Activated T-cell treated with anti-CD3 and anti-CD28 coated beads, Interleukin-2, amount 50 U/mL, for 48 hours (primary cell): ENCODE data around the gene ORMDL1.

Experiments used
- DNase-seq, 2 experiments: peaks; one replicate each; pipeline ENCODE4 v3.0.0-alpha.2; 2020

The ORMDL1 gene, protein sequence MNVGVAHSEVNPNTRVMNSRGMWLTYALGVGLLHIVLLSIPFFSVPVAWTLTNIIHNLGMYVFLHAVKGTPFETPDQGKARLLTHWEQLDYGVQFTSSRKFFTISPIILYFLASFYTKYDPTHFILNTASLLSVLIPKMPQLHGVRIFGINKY

DNA sequence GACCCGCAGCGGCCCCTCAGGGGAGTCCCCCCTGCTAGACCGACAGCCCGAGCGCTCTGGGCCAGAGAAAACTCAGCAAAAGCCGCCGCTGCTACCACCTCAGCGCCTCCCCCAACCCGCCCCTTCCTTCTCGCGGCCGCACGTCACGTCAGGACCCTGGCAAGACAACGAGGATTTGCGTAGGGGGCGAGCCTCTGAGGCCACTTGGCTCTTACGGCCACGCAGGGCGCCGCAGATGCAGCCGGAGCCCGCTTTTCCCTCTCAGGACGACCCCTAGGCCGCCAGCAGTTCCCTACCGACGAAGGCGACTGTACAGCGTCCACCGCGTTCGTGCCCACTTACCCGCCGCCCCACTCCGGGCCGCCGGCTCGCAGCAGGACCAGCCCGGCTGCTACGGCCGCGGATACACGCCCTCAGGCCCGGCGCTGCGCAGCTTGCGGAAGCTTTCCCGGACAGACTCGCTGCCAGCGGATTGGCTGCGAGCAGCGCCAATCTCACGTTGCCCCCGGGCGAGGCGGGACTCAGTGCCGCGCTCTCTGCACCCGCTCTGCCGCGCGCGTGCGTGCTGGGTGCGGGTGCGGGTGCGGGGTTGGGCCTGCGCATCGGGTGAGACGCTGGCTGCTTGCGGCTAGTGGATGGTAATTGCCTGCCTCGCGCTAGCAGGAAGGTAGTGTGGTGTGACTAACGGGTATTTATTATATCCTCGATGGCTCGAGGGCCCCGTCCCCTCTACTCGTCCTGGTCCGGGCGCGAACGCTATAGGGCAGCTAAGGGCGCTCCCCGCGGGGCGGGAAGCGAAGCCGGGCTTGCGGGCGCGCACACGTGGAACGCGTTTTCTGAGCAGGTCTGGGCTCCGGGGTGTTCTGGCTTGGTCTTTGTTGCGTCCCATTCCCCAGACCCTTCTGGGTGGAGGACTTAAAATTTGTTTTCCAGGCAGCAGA, at the start of gene ORMDL1, which contains the start of gene PMS1:
TSS of gene ORMDL1 (minus strand) at position 413 of the 941 bp plus-strand sequence. CDS start 1,744 bp downstream, outside the sequence.
TSS of gene PMS1 (plus strand) at position 524 of the 941 bp plus-strand sequence. CDS start 7,360 bp downstream, outside the sequence.
- peak; percentile 95 to 97 for DNase-seq

GRCh38 chr2:189830510-189830909, 46.4 kb upstream of the ORMDL1 start:
- DNase-seq: no peak

DNA sequence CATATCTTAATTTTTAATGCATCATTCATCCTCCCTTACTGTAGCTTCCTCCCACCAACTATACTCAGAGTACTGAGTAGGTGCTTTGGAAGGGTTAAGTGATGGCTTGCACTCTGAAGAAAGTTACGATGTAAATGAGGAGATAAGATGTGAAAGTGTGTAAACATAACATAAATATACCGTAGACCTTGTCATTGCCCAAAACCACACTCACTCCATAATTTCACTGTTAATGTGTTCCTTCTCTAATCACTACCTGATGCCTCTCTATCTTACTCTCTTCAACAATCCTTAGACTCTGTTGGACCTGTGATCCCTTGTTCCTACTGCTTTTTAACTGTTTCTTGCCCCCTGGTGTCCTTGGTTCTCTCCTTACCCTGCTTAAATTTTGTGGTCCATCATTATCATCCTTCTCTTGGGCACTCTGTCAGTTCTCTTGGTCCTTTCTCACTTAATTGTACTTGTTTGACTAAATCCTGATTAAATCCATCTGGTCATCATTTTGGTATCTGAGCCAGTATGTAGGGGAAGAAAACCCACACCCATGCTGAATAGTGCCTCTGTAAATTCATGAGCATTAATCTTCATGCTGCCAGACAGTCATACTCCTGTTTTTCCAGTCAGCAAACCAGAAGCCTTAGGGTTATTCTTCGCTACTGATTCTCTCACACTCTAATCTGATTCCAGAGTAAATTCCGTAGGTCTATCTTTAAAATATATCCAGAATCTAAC, 45.1 kb upstream of the ORMDL1 start:
- no peak for DNase-seq

DNA sequence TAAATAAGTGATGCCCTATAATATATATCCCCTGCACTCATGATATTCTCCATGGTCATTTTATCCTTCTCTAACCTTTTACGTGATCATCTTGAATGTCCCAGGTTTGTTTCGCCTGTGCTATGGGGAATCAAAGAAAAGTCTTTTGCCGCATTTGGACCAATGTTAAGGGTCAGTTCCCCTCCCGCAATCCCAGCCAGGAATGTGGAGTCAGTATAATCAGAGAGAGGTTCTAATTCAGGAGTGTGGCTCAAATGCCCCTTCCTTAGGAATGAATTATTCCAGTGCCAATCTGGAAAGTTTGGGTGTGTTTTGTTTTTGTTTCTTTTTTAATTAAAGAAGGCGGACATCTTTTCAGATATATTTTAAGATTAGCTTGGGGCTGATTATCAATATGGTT, 41.9 kb upstream of the ORMDL1 start:
- DNase-seq: no peak

DNA sequence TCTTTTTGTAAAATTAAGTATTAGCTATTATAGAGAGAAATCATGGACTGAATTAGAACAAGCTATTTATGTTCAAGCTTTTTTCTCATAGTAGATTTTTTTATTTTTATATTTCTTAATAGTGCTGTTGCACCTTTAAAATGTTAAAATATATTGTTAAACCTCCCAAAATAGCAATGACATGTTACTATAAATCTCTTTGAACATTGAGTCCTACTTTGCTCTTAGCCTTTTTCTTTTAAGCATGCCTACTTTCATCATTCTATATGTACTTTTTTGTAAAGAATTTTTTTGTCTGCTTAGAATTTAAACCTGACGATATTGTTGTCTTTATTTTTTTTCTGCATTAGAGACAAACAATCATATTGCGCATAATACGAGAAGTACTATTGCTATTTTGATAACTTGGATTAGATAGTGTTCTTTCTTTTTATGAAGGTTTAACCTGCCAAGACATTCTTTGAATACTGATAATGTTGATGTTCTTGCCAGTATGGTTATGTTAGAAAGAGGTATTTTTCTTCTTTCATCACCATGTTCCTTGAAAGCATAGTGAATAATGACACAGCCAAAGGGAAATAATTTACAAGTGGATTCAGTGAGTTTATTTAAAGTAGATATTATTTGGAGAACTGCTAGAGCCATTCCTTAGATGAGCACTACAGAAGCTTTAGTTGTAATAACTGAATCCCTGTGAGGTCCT, 40.7 kb upstream of the ORMDL1 start:
- no peak for DNase-seq

DNA sequence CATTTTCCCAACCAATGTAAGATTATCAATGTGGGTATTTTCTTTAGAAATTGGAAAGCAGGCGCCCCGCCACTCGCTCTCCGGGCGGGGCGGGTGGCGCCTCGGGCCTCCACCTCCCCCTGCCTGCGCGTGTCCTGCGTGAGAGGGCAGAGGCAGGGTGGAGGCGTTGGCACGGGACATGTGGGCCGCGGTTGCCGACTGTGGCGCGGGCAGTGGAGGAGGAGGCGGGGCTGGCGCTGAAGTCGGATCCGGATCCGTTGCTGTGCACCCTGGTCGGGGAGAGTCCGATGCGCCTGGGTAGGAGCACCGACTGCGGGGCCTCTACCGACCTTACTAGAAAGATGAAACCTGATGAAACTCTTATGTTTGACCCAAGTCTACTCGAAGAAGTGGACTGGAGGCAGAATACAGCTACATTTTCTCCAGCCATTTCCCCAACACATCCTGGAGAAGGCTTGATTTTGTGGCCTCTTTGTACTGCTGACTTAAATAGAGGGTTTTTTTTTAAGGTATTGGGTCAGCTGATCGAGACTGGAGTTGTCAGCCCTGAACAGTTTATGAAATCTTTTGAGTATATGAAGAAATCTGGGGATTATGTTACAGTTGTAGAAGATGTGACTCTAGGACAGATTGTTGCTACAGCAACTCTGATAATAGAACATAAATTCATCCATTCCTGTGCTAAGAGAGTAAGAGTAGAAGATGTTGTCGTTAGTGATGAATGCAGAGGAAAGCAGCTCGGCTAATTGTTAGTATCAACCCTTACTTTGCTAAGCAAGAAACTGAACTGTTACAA, 38.0 kb upstream of the ORMDL1 start:
- no peak for DNase-seq

DNA sequence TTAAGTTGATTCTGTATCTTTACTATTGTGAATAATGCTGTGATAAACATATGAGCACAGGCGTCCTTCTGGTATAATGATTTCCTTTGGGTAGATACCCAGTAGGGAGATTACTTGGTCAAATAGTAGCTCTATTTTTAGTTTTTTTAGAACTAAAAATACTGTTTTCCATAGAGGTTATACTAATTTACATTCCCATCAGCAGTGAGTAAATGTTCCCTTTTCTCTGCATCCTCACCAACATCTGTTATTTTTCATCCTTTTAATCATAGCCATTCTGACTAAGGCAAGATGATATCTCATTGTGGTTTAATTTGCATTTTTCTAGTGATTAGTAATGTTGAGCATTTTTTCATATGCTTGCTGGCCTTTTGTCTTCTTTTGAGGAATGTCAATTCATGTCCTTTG, 35.2 kb upstream of the ORMDL1 start:
- DNase-seq: no peak

DNA sequence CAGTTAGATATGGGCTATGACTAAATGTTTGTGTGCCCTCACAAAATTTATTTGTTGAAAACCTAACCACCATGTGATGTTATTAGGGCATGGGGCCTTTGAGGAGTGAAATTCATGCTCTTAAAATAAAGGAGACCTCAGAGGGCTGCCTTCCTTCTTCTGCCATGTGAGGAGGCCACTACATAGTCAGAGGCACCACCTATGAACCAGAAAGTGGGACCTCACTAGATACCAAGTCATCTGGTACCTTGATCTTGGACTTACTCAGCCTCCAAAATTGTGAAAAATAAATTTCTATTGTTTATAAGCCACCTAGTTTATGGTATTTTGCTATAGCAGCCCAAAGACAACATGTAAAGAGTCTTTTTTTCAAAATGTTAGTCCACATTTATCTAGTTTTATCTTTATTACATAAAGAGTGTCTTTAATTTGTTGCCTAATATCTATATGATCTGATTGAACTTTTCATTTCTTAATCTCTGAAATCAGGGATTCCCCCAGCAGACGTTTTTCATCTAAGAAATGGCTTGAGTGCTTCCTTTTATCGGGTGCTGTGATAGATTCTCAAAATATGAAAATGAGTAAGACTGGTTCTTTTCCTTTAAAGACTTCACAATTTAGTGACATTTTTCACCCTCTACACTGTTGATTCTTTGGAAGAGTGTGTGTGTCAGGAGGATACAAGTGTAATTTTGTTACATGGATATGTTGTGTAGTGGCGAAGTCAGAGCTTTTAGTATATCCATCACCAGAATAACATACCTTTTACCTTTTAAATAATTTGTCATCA, 34.3 kb upstream of the ORMDL1 start:
- DNase-seq: no peak

GRCh38 chr2:189803431-189803830, 19.3 kb upstream of the ORMDL1 start:
- DNase-seq: no peak

DNA sequence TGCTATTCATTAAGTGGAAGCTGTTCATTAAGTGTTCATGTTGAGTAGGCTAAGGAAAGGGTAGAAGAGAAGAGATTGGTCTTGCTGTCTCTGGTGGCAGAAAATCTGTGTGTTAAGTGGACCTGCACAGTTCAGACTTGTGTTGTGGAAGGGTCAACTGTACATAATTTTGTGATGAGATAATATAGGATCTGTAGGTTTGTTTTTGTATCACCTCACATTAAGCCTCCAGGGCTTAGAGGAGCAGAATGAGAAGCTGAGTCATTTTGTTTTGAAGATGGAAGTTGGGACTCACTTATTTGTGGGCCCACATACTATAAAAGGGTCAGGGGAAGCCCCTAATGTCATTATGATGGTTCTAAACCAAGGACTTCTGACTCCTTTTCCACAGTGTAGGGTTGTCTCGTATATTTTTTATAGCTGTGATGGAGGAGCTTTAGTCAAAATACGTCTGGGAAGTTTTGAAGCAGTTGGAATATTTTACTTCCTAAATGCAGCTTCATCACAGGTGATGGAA, 18.3 kb upstream of the ORMDL1 start:
- DNase-seq: no peak

DNA sequence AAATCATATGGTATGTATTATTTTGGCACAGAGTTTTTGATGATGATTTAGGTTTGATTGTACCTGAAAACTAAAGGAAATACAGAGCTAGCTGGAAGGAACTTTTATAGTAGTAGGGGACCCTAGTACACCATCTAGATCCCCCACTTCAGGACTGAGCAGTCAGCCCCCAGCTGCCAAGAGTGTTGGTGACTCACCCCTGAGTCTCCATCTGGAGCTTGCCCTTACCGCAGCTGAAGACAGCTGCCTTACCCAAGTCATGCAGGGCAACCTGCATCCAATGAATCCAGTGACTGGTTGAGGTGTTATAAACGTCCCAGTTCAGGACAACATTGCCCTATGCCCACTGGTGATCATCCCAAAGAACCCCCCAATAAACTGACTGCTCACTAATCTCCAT, 15.4 kb upstream of the ORMDL1 start:
- DNase-seq: no peak

GRCh38 chr2:189799030-189799331, 14.8 kb upstream of the ORMDL1 start:
- no peak for DNase-seq

DNA sequence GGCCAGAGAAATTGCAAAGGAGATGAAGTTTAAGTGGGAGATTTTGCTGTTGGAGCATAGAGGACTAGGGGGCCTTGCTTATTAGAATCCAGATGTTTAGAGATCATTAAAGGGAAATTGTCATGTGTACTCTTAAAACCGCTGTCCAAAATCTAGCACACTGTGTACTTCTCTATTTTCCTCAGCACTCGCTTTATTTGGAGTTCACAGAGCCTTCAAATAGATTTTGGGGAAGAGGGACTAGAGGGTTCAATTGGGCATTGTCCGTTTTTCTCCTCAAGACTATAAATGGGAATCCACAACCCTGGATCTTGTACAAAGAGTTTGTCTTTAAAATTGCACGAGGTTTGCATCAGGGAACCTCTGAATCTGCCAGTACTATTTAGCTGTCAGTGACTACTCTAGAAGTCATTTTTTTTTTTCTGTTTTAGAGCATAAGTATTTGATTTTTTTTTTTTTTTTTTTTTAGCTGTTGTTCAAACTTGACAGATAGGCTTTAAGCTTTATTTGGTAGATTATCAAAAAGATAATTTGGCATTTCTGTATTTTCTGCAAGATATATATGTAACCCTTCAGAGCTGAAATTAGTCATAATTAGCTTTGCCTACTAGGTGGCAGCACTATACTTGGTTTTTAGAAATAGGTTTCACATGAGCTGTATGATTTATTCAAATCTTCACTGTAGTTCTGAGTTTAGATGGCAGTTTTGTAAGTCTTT, 14.3 kb upstream of the ORMDL1 start:
- DNase-seq: no peak

DNA sequence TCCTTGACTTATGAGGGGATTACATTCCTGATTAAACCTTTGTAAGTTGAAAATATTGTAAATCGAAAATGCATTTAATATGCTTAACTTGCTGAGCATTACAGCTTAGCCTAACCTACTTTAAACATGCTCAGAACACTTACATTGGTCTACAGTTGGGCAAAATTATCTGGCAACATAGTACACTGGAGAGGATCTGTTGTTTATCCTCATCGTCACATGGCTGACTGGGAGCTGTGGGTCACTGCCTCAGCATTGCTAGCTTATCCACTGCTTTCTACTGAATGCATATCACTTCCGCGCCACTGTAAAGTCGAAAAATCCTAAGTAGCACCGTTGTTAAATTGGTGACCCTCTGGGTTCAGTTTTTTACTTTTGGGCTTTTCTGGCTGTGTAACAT, 13.8 kb upstream of the ORMDL1 start:
- DNase-seq: no peak

GRCh38 chr2:189794310-189794709, 10.2 kb upstream of the ORMDL1 start:
- DNase-seq: no peak

GRCh38 chr2:189791338-189792042, 7.4 kb upstream of the ORMDL1 start:
- DNase-seq: no peak

DNA sequence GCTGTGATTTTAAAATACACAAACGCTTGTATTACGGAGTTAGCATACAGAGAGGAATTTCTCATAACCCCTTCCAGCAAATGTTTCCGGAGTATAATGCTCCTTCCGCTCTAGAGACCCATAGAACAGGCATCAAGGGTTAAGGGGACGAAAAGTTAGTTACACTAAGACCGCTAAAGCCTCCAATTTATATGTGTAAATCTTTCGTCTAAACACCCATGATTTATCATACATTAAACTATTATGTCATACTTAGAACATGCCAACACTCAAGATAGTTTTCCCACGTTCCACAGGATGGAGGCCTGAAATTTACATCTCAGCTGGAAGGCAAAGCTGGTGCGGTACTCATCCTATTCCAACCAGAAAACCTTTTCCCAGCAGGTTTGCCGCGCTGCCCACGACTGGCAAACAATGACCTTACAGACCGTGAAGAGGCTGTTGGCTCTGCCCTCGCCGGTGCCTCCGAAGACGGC, 650 bp downstream of the ORMDL1 start:
- no peak for DNase-seq

- DNase-seq: no peak
Measured at GRCh38 chr2:189782221-189782671, 1.9 kb downstream of the ORMDL1 start.

DNA sequence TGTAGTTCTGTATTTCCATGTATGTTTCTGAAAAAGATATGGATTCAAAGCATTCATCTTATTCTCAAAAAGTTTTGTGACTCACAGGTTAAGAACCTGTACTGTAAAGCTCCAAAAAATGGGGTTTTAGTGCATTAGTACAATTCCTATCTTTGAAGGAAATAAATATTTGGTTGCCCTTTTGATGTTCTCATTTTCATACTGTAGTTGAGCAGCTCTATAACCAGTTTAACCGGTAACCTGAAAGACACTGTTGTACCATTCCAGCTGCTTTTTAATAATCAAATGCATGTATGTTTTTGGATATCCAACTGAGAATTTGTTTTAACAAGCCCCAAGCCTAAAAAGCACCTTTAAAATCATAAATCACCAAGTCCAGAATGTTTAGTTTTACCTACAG, 11.9 kb downstream of the ORMDL1 start:
- DNase-seq: no peak
